ENCODE measurements around the gene PRKCZ.

Gene PRKCZ

GRCh38 chr1:2097386-2098300, 47.4 kb downstream of the PRKCZ start:
- H3K4me3 ChIP-seq (ENCODE audit: low read depth, low read length), result no peak overlapping the region
- TF ChIP-seq CTCF (IDR thresholded peaks at IDR 0.05; ENCODE audit: insufficient read depth, low read depth, low read length, missing control alignments), result no peak
- DNase-seq (ENCODE audit: low read depth), result no peak

GRCh38 chr1:2098301-2098698, 48.1 kb downstream of the PRKCZ start:
- TF ChIP-seq CTCF (IDR thresholded peaks at IDR 0.05; ENCODE audit: insufficient read depth, low read depth, low read length, missing control alignments), result no peak
- DNase-seq (ENCODE audit: low read depth), result no peak
- no peak overlapping the region for H3K4me3 ChIP-seq (ENCODE audit: low read depth, low read length)

GRCh38 chr1:2098839-2099785, 48.9 kb downstream of the PRKCZ start:
- no peak for TF ChIP-seq CTCF (IDR thresholded peaks at IDR 0.05; ENCODE audit: insufficient read depth, low read depth, low read length, missing control alignments)
- no peak for DNase-seq (ENCODE audit: low read depth)
- no peak overlapping the region for H3K4me3 ChIP-seq (ENCODE audit: low read depth, low read length)

GRCh38 chr1:2099886-2100779, 49.9 kb downstream of the PRKCZ start:
- DNase-seq (ENCODE audit: low read depth), result no peak
- TF ChIP-seq CTCF (IDR thresholded peaks at IDR 0.05; ENCODE audit: insufficient read depth, low read depth, low read length, missing control alignments), result no peak

GRCh38 chr1:2100780-2101108, 50.5 kb downstream of the PRKCZ start:
- H3K4me3 ChIP-seq (ENCODE audit: low read depth, low read length), result no peak overlapping the region
- no peak for TF ChIP-seq CTCF (IDR thresholded peaks at IDR 0.05; ENCODE audit: insufficient read depth, low read depth, low read length, missing control alignments)
- DNase-seq (ENCODE audit: low read depth), result no peak

More at GRCh38 chr1:2099886-2100779, 49.9 kb downstream of the PRKCZ start:
- H3K4me3 ChIP-seq (ENCODE audit: low read depth, low read length), result no peak overlapping the region

- TF ChIP-seq CTCF (IDR thresholded peaks at IDR 0.05; ENCODE audit: insufficient read depth, low read depth, low read length, missing control alignments), result no peak
- H3K4me3 ChIP-seq (ENCODE audit: low read depth, low read length), result no peak overlapping the region
These were observed 51.3 kb downstream of the PRKCZ start for GRCh38 chr1:2101531-2101930.

More at GRCh38 chr1:2101531-2101930, 51.3 kb downstream of the PRKCZ start:
- no peak for DNase-seq (ENCODE audit: low read depth)
